ENCODE data around the gene DLG2. TPM values are rescaled to one million over a fixed set of nuclear protein-coding genes. Genes with fewer than 3 reads are reported as not detected.

Gene DLG2
- total and polyA plus RNA-seq, 2 donors = 3.4 to 42.4 TPM

DNA sequence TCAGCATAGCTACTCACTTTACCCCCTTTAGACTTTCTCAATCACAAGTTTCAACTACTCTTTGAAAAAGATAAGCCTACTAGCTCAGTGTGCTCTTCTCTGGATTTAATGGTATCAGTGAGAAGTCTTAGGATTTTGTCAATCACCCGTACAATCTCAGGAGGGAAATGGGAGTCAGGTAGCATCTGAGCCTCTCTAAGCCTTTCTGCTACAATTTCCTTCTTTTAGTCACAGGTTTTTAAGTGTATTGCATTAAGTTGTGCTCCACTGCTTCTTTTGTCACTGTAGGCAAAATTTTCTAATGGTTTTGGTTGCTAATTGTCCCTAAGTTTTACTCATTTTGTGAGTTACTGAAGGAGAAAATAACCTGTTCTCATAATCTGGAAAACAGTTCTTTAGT, 1582.4 kb downstream of the DLG2 start:
- H3K36me3 ChIP-seq (ENCODE audit: insufficient read depth) = no peaks in the 10 kb centered on the region
- WGBS = 71% methylated on average over 1 of the region's 1 CpG
- no peak for DNase-seq (ENCODE audit: extremely low spot score)

DNA sequence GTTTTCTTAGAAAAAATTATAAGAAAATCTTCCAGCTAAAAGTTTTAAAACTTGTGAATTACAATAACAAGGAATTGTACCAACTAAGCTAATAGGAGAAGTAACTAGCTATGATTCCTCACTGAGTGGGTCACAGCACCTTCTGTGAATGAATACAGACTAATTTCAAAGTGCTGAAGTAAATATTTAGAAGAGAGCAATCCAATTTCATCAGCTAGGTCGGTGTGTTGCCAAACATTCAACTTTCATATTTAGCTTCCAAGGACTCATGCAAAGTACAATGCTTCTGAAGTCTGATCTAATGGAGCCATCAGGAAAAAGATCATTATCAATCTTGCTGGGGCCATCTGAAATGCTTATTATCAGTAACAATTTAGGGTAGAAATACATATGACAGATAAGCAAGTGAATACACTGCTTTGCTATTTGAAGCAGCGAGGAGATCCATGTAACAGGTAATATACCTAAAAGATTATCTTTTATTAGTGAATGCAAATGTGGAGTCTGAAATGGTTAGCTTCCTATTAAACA, 1590.4 kb downstream of the DLG2 start:
- no peak for DNase-seq (ENCODE audit: extremely low spot score)
- H3K36me3 ChIP-seq (ENCODE audit: insufficient read depth) = no peaks in the 10 kb centered on the region
- H3K4me1 ChIP-seq (ENCODE audit: insufficient read depth) = no peaks in the 10 kb centered on the region
- 55% methylated on average over 2 of the region's 2 CpGs for WGBS
- H3K27ac ChIP-seq (ENCODE audit: low read depth) = no peak overlapping the region
- no peak overlapping the region for H3K4me3 ChIP-seq (ENCODE audit: low read depth, low read length)

More for the DNA sequence above, 1582.4 kb downstream of the DLG2 start:
- Histone ChIP-seq H3K4me3 (ENCODE audit: low read depth, low read length) (no peak overlapping the region), H3K27ac (ENCODE audit: low read depth) (no peak overlapping the region), H3K4me1 (ENCODE audit: insufficient read depth) (no peaks in the 10 kb centered on the region)

DNA sequence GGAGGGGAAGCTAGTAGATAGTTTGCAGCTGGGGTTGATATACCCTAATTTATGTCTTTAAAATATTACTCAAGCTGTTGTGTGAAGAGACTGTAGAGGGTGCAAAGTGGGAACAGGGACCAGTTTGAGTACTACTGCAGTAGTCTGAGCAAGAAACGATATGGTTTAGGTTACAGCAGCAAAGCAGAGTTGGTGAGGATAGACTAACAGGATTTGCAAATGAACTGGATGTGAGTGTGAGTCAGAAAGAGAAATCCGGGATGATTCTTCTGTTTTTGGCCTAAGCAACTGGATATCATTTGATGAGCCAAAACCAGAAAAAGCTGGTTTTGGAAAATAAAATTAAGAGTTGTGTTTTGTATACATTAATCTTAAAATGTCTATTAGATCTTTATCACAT, 1591.5 kb downstream of the DLG2 start:
- Histone ChIP-seq H3K36me3 (ENCODE audit: insufficient read depth) (no peaks in the 10 kb centered on the region), H3K4me3 (ENCODE audit: low read depth, low read length) (no peak overlapping the region), H3K27ac (ENCODE audit: low read depth) (no peak overlapping the region), H3K4me1 (ENCODE audit: insufficient read depth) (no peaks in the 10 kb centered on the region)
- 63% methylated on average over 2 of the region's 2 CpGs for WGBS
- DNase-seq (ENCODE audit: extremely low spot score) = no peak

DNA sequence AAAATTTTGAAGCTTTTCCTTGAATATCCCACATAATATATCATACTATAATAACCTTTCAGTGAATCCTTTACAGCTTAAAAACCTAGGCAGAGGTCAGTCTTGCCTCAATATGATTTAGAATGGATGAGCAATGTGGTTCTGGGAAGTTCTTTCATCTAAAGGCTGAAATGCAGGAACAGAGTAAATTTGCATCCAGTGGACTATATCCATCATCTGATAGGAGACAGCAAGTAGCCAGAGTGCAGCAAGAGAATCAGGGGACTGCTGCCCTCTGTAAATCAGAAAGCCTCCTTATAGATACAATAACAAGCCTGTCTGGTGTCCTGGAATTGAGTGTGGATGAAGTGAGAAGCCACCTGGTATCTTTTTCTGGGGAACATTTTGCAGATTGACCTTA, 1592.7 kb downstream of the DLG2 start:
- Histone ChIP-seq H3K4me1 (ENCODE audit: insufficient read depth) (no peaks in the 10 kb centered on the region), H3K4me3 (ENCODE audit: low read depth, low read length) (no peak overlapping the region), H3K36me3 (ENCODE audit: insufficient read depth) (no peaks in the 10 kb centered on the region), H3K27ac (ENCODE audit: low read depth) (no peak overlapping the region)
- no peak for DNase-seq (ENCODE audit: extremely low spot score)

DNA sequence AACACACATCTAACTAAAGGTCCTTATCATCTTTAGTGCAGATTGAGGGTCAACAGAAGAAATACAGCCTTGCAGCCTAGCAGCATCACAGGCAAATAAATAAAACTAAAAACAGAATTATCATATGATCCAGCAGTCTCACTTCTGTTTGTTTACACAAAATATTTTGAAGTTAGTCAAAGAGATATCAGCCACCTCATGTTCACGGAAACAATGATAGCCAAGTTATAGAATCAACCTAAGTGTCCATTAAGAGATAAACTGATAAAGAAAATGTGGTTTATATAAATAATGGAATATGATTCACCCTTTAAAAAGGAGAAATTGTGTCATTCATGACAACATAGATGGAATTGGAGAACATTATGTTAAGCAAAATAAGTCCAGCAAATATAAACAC, 1602.9 kb downstream of the DLG2 start:
- Histone ChIP-seq H3K27ac (ENCODE audit: low read depth) (no peak overlapping the region), H3K4me1 (ENCODE audit: insufficient read depth) (no peaks in the 10 kb centered on the region), H3K36me3 (ENCODE audit: insufficient read depth) (no peaks in the 10 kb centered on the region), H3K4me3 (ENCODE audit: low read depth, low read length) (no peak overlapping the region)
- WGBS = 80% methylated on average over 1 of the region's 1 CpG
- no peak for DNase-seq (ENCODE audit: extremely low spot score)

DNA sequence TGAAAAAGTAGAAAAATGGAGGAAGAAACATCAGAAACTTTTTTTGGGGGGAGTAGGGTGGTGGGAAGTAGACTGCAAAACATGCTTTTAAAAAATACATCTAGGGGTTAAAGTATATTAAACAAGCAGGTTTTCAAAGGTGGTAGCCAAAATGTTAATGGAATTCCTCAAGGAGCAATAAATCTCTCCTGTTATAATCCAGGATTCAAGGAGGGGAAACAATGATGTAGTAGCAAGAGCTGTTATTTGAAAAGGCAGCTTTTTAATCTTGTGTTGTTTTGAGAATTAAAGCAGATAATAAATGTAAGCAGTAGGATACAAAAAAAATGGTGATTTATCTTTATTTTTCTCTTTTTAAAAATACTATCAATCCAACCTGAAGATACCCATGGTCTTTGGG, 1604.4 kb downstream of the DLG2 start:
- Histone ChIP-seq H3K27ac (ENCODE audit: low read depth) (no peak overlapping the region), H3K36me3 (ENCODE audit: insufficient read depth) (no peaks in the 10 kb centered on the region)
- no peak for DNase-seq (ENCODE audit: extremely low spot score)

DNA sequence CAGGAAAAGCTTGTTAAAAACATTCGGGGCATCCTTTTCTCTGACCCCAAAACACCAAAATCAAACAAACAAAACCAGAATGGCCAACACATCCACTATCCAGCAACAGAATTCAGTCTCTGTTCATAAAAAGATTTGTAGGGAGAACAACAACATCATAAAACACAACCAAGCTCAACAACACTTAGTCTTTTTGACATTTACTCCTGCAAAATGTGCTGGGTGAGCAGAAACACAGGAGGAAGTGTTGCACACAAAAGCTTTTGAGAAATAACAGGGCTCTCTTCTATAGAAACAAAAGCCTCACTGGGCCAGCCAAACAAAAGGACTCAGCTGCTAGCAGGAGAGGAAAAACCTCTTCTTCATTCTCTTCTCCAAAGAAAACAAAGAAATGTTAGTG, 1604.9 kb downstream of the DLG2 start:
- DNase-seq (ENCODE audit: extremely low spot score) = no peak
- Histone ChIP-seq H3K4me3 (ENCODE audit: low read depth, low read length) (no peak overlapping the region), H3K4me1 (ENCODE audit: insufficient read depth) (no peaks in the 10 kb centered on the region), H3K27ac (ENCODE audit: low read depth) (no peak overlapping the region), H3K36me3 (ENCODE audit: insufficient read depth) (no peaks in the 10 kb centered on the region)
- WGBS = 27% methylated on average over 1 of the region's 1 CpG

More for the DNA sequence above, 1604.4 kb downstream of the DLG2 start:
- Histone ChIP-seq H3K4me3 (ENCODE audit: low read depth, low read length) (no peak overlapping the region), H3K4me1 (ENCODE audit: insufficient read depth) (no peaks in the 10 kb centered on the region)

DNA sequence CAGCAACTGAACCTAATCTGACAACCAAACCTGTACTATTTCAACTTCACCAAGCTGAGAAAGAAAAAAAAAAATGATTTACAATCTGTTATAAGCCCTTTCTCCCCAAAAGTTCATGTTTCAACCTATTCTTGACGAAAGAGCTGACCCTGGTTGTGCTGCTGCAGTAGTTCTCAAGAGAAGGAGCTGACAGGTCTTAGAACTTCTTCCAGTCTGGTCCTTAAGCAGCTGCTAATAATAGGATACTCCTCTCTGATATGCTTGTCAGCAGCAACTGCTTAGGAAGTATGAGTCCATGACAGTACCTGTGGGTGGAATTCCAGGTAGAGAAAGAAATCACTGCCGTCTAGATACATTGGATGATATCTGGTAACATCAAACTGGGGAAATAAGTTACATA, 1605.9 kb downstream of the DLG2 start:
- H3K4me3 ChIP-seq (ENCODE audit: low read depth, low read length) = no peak overlapping the region
- H3K36me3 ChIP-seq (ENCODE audit: insufficient read depth) = no peaks in the 10 kb centered on the region
- H3K4me1 ChIP-seq (ENCODE audit: insufficient read depth) = no peaks in the 10 kb centered on the region
- DNase-seq (ENCODE audit: extremely low spot score) = no peak
- WGBS = 65% methylated on average over 2 of the region's 2 CpGs
- no peak overlapping the region for H3K27ac ChIP-seq (ENCODE audit: low read depth)

DNA sequence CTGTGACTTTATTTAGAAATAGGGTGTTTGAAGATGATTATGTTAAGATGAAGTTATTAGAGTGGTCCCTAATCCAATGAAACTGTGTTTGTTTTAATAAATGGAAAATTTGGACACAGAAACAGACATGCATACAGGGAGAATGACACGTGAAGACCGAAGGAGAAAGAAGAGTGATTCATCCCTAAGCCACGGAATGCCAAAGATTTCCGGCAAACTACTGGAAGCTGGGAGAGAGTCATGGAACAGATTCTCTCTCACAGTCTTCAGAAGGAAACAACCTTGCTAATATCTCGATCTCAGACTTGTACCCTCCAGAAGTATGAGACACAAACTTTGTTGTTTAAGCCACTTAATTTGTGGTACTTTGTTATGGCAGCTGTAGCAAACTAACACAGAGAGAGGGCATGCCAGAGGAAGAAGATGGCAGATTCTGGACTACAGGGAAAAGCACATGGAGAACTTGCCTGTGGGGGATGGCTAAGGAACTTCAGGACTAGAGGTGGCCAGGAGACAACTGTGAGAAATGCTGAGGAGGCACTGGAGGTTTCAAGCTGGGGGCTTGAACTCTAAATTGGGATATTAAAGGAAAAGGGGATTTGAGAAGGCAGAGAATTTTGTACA, 1607.5 kb downstream of the DLG2 start:
- no peaks in the 10 kb centered on the region for H3K4me1 ChIP-seq (ENCODE audit: insufficient read depth)
- DNase-seq (ENCODE audit: extremely low spot score) = no peak
- H3K36me3 ChIP-seq (ENCODE audit: insufficient read depth) = no peaks in the 10 kb centered on the region
- 80% methylated on average over 5 of the region's 5 CpGs for WGBS
- H3K27ac ChIP-seq (ENCODE audit: low read depth) = no peak overlapping the region
- H3K4me3 ChIP-seq (ENCODE audit: low read depth, low read length) = no peak overlapping the region

DNA sequence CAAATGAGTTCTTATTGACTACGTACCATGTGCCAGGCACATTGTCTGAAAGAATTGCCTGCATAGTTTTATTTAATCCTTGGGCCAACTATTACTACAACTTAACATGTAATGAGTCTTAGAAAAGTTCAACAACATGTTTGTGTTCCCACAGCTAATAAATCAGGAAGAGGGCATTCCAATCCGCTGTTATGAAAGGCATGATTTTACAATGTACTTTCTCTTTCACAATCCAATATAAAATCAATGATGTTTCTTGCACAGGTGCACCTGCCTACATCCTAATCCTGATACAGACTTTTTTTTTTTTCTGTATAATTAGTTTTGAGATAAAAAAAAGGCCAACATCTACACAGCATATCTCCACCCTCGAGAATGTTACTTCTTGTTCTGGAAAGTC, 1612.6 kb downstream of the DLG2 start:
- DNase-seq (ENCODE audit: extremely low spot score) = no peak
- WGBS = 92% methylated on average over 3 of the region's 3 CpGs
- H3K27ac ChIP-seq (ENCODE audit: low read depth) = no peak overlapping the region
- H3K4me1 ChIP-seq (ENCODE audit: insufficient read depth) = no peaks in the 10 kb centered on the region
- H3K36me3 ChIP-seq (ENCODE audit: insufficient read depth) = no peaks in the 10 kb centered on the region
- H3K4me3 ChIP-seq (ENCODE audit: low read depth, low read length) = no peak overlapping the region

DNA sequence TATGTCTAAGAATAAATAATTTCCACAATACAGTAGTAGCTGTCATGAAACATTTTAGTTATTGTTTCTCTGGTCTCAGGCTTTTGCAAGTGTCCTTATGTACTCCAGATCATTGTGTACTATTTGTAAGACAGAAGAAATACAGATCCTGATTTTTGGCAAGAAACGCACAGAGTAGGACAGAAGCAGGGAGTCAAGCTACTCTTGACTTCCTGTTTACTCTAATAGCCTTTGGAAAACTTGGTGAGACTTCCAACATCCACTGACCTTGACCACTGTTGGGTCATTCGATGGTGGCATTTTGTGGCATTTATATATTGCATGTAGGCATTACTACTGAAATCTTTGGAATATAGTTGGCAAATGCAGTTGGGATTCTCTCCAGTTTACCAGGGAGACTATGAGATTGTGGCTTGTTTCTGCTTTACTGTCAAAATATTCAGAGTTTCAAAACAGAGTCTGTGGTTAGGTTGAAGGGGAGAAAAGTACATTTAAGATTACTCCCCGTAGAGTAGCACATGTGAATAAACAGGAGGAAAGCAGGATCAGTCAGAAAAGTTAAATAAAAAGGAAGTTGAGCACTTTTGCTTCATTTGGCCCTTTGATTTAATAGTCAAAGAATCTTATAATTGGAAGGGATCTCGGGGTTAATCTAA, 1614.8 kb downstream of the DLG2 start:
- H3K4me3 ChIP-seq (ENCODE audit: low read depth, low read length) = no peak overlapping the region
- 69% methylated on average over 4 of the region's 4 CpGs for WGBS
- H3K36me3 ChIP-seq (ENCODE audit: insufficient read depth) = no peaks in the 10 kb centered on the region
- DNase-seq (ENCODE audit: extremely low spot score) = no peak
- H3K4me1 ChIP-seq (ENCODE audit: insufficient read depth) = no peaks in the 10 kb centered on the region
- H3K27ac ChIP-seq (ENCODE audit: low read depth) = no peak overlapping the region

DNA sequence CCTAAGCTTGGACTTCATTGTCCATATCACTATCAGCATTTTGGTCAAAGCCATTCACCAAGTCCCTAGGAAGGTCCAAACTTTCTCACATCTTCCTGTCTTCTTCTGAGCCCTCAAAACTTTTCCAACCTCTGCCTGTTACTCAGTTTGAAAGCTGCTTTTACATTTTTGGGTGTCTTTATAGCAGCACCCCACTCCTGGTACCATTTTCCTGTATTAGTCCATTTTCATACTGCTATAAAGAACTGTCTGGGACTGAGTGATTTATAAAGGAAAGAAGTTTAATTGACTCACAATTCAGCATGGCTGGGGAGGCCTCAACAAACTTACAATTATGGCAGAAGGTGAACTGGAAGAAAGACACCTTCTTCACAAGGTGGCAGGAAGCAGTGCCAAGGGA, 1624.0 kb downstream of the DLG2 start:
- H3K4me1 ChIP-seq (ENCODE audit: insufficient read depth) = no peaks in the 10 kb centered on the region
- H3K4me3 ChIP-seq (ENCODE audit: low read depth, low read length) = no peak overlapping the region
- no peak overlapping the region for H3K27ac ChIP-seq (ENCODE audit: low read depth)
- H3K36me3 ChIP-seq (ENCODE audit: insufficient read depth) = no peaks in the 10 kb centered on the region
- no peak for DNase-seq (ENCODE audit: extremely low spot score)

DNA sequence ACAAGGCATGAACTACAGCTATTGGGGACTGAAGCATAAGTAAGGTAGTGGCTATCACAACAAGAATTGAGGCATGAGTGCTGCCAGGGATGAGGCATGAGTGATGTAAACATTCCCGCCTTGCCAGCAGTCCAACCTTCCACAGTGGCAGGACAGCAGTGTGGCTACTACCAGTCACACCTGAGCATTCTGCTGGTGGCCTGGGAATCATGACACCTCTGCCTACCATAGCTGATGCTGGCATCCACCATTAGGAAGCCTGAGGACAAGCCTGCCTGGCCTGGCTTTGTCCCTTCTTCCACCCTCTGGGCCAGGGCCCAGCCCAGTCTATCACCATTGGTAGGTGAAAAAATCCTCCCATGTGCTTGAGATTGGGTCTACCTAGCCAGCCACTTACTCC, 1628.2 kb downstream of the DLG2 start:
- 100% methylated on average over 1 of the region's 1 CpG for WGBS

DNA sequence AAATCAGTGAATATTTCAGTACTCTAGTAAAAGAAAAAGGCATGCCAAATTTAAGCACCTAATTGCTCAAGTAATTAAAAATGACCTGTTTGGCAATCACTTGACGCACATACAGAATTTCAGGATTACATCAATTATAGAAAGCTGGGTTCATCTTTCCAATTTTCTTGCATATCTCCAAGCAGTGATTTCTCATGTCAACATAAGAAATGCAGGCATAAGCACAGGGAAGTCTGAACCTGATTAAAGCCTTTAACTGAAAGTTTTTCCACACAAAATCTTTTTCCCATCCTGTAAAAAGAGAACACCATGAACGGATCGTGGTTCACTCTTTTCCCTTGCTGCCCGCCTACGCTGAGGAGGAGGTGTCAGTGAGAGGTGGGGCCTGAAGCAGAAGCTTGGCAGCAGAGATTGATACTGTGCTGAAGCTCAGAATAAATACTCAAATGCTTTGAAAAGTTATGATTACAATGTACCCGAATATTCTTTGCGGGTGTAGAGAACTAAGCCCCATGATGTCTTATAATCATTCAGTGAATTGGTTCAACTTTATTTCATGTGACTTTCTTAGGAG, 1636.9 kb downstream of the DLG2 start:
- WGBS = 38% methylated on average over 7 of the region's 7 CpGs
- no peak overlapping the region for H3K27ac ChIP-seq (ENCODE audit: low read depth)

More for the DNA sequence above, 1628.2 kb downstream of the DLG2 start:
- no peak overlapping the region for H3K27ac ChIP-seq (ENCODE audit: low read depth)
- no peaks in the 10 kb centered on the region for H3K4me1 ChIP-seq (ENCODE audit: insufficient read depth)
- no peak for DNase-seq (ENCODE audit: extremely low spot score)
- H3K4me3 ChIP-seq (ENCODE audit: low read depth, low read length) = no peak overlapping the region
- H3K36me3 ChIP-seq (ENCODE audit: insufficient read depth) = no peaks in the 10 kb centered on the region

More for the DNA sequence above, 1636.9 kb downstream of the DLG2 start:
- no peaks in the 10 kb centered on the region for H3K4me1 ChIP-seq (ENCODE audit: insufficient read depth)
- no peak for DNase-seq (ENCODE audit: extremely low spot score)
- H3K36me3 ChIP-seq (ENCODE audit: insufficient read depth) = no peaks in the 10 kb centered on the region
- no peak overlapping the region for H3K4me3 ChIP-seq (ENCODE audit: low read depth, low read length)
